ENCODE results near the gene NRXN3. TPM values are rescaled to one million over a fixed set of nuclear protein-coding genes. Genes with fewer than 3 reads are reported as not detected.

Gene NRXN3
- total and polyA plus RNA-seq, 8 donors = 0.53 to 2.5 (median 1.5) TPM

- Histone ChIP-seq H3K36me3 (no peaks in the 10 kb centered on the region), H3K27ac (no peak overlapping the region), H3K4me1 (peaks cover 0 to 3% (median 0%) of the 10 kb centered on the region in 3 donors), H3K9me3 (no peaks in the 10 kb centered on the region), H3K4me3 (no peak overlapping the region), H3K27me3 (no peaks in the 10 kb centered on the region)
- intact Hi-C loops (cut with DNase I) = no loop called here
- FAIRE-seq (no peak), DNase-seq (no peak), ATAC-seq (no peak)
- WGBS, 2 donors = 35 to 52% methylated on average over 2 of the region's 2 CpGs
- TF ChIP-seq CTCF (IDR thresholded peaks at IDR 0.05) = no peak
These were observed 1529.0 kb downstream of the NRXN3 start for GRCh38 chr14:79699206-79699605.

- no peak for ATAC-seq
These were observed 1531.2 kb downstream of the NRXN3 start for GRCh38 chr14:79701371-79701770.

GRCh38 chr14:79702197-79702596 lies 1532.0 kb downstream of the NRXN3 start:
- no peaks in the 10 kb centered on the region for H3K9me3 ChIP-seq
- DNase-seq = no peak
- WGBS, 2 donors = 82 to 85% methylated on average over 1 of the region's 1 CpG
- H3K4me1 ChIP-seq = peaks cover 0 to 5% (median 0%) of the 10 kb centered on the region in 3 donors
- no peak for FAIRE-seq
- no peak for ATAC-seq
- H3K36me3 ChIP-seq = no peaks in the 10 kb centered on the region
- no peak overlapping the region for H3K4me3 ChIP-seq
- H3K27ac ChIP-seq = no peak overlapping the region
- intact Hi-C loops (cut with DNase I) = no loop called here
- no peak for TF ChIP-seq CTCF (IDR thresholded peaks at IDR 0.05)
- H3K27me3 ChIP-seq = no peaks in the 10 kb centered on the region

More at GRCh38 chr14:79701371-79701770, 1531.2 kb downstream of the NRXN3 start:
- Histone ChIP-seq H3K9me3 (no peaks in the 10 kb centered on the region), H3K4me3 (no peak overlapping the region), H3K27ac (no peak overlapping the region), H3K27me3 (no peaks in the 10 kb centered on the region), H3K36me3 (no peaks in the 10 kb centered on the region), H3K4me1 (peaks cover 0 to 5% (median 0%) of the 10 kb centered on the region in 3 donors)
- intact Hi-C loops (cut with DNase I) = no loop called here
- no peak for FAIRE-seq
- no peak for DNase-seq
- TF ChIP-seq CTCF (IDR thresholded peaks at IDR 0.05) = no peak

- no peak for FAIRE-seq
- peaks cover 0 to 5% (median 0%) of the 10 kb centered on the region in 3 donors for H3K4me1 ChIP-seq
- no peak for TF ChIP-seq CTCF (IDR thresholded peaks at IDR 0.05)
- WGBS, 2 donors = 94 to 98% methylated on average over 7 of the region's 7 CpGs
- no peaks in the 10 kb centered on the region for H3K9me3 ChIP-seq
- H3K27ac ChIP-seq = no peak overlapping the region
- intact Hi-C loops (cut with DNase I) = no loop called here
- no peak overlapping the region for H3K4me3 ChIP-seq
- no peaks in the 10 kb centered on the region for H3K36me3 ChIP-seq
- no peak for DNase-seq
- ATAC-seq = no peak
- no peaks in the 10 kb centered on the region for H3K27me3 ChIP-seq
These were observed 1533.0 kb downstream of the NRXN3 start for GRCh38 chr14:79703209-79703608.

- H3K27me3 ChIP-seq = no peaks in the 10 kb centered on the region
- no peak for TF ChIP-seq CTCF (IDR thresholded peaks at IDR 0.05)
- intact Hi-C loops (cut with DNase I) = no loop called here
- H3K4me1 ChIP-seq = peaks cover 0 to 5% (median 0%) of the 10 kb centered on the region in 3 donors
- no peaks in the 10 kb centered on the region for H3K9me3 ChIP-seq
- no peak overlapping the region for H3K27ac ChIP-seq
- DNase-seq (no peak), ATAC-seq (peak in 1 of 4 donors; percentile 42), FAIRE-seq (no peak)
- WGBS, 2 donors = 18 to 23% methylated on average over 6 of the region's 6 CpGs
- H3K4me3 ChIP-seq = no peak overlapping the region
- H3K36me3 ChIP-seq = no peaks in the 10 kb centered on the region
These were observed 1534.1 kb downstream of the NRXN3 start for GRCh38 chr14:79704041-79704807.

Measured in pancreas (tissue), 10 donors.